Activated naive CD4-positive, alpha-beta T cell treated with anti-CD3 and anti-CD28 coated beads, Interleukin-2, amount 50 U/mL, for 16 hours (primary cell): ENCODE data around the gene FAM177A1.
"Not testable (repeated sequence)": the region's sequence is repeated elsewhere in the genome, so short reads cannot be mapped to it uniquely, and the experiment has no call there.

Source experiments
- DNase-seq: peaks from one replicate; pipeline ENCODE4 v3.0.0-alpha.2; 2020

Gene FAM177A1

GRCh38 chr14:35046048-35046750 lies at the start of gene FAM177A1:
FAM177A1 (plus strand) TSS chr14:35046272; CDS start chr14:35046464, 192 bp downstream.
- peak; percentile 97 for DNase-seq

DNA sequence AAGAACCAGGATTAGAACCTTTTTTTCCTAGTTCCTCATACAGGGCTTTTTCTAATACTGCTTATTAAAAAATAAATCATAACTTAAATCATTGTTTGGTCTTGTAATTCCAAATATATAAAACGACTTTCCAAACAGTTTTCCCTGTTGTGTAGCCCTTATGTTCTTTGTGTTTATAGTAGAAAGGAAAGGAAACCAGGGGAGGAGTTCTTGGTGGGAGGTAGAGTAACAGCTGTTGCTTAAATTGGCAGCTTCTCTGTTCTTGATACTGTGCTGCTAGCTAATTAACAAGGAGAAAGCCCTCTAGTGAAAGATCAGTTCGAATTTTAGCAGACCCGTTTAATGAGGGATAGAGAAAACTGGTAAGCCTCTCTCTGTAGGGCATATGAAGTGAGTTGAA lies 48.3 kb upstream of the FAM177A1 start:
- no peak for DNase-seq

DNA sequence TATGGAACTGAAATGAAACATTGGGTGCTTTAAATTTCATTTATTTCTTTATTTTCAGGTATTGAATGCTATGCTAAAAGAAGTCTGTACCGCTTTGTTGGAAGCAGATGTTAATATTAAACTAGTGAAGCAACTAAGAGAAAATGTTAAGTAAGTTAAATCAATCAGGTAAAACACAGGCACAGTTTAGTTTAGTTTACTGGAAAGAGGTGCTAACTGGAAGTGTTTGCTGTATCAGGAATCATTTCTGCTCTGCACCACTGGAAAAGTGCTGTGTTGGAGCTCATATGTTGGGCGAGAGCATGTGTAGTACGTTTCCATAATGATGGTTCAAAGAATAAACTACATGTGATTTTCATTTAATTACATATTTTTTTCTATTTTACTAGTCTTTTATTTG lies 46.6 kb upstream of the FAM177A1 start:
- no peak for DNase-seq

DNA sequence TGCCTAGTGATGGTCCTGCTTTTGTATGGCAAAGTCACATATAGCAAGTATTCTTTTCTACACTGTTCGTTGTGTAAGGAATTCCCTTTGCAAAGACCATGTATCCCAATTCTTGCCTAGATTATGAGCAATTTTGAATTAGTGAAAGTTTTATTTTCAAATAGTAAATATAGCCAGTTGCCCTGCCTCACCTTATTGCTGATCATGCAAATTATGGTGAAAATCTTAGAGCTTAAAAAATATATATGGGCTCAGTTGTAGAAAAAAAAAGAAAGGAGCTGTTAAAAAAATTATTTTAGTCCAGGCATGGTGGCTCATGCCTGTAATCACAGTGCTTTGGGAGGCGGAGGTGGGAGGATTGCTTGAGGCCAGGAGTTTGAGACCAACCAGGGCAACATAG lies 44.5 kb upstream of the FAM177A1 start:
- DNase-seq = no peak

GRCh38 chr14:35004839-35005238 lies 41.2 kb upstream of the FAM177A1 start:
- DNase-seq = no peak

- no peak for DNase-seq
These were observed 29.5 kb upstream of the FAM177A1 start for GRCh38 chr14:35016568-35016967.

- no peak for DNase-seq
These were observed 25.4 kb upstream of the FAM177A1 start for GRCh38 chr14:35020713-35021112.

DNA sequence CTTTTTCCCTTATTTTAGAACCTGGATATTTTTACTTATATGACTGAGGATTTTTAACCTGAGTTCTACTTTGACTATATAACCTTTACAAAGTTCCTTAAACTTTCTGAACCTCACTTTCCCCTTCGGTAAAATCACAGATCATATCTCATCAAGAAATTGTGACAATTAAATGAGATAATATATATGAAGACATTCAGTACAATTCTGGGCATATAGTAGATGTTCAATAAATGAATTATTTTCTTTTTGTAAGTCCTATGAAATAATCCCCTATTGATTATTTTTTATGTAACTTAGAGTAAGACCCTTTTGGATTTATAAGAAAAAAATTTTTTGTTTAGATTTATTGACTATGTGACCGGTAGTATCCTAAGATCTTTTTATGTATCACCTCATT lies 17.6 kb upstream of the FAM177A1 start:
- no peak for DNase-seq

- no peak for DNase-seq
These were observed 13.5 kb upstream of the FAM177A1 start for GRCh38 chr14:35032562-35032961.

GRCh38 chr14:35034440-35034833 lies 11.6 kb upstream of the FAM177A1 start:
- DNase-seq = no peak

- DNase-seq = not testable (repeated sequence)
These were observed 11.0 kb upstream of the FAM177A1 start for GRCh38 chr14:35034944-35035554.

- DNase-seq = not testable (repeated sequence)
These were observed 7.8 kb upstream of the FAM177A1 start for GRCh38 chr14:35038312-35038711.

DNA sequence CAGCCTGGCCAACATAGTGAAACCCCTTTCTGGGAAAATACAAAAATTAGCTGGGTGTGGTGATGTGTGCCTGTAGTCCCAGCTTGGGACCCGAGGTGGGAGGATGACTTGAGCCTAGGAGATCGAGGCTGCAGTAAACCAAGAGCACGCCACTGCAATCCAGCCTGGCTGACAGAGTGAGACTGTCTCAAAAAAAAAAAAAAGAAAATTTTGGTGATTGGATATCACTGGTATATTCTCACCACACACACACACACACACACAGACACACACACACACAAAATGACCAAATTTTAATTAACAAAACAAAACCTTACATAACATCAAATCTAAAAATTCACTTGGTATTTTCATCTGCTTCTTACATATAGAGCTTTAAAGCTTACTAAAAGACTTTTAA lies 3.4 kb upstream of the FAM177A1 start:
- DNase-seq = no peak

DNA sequence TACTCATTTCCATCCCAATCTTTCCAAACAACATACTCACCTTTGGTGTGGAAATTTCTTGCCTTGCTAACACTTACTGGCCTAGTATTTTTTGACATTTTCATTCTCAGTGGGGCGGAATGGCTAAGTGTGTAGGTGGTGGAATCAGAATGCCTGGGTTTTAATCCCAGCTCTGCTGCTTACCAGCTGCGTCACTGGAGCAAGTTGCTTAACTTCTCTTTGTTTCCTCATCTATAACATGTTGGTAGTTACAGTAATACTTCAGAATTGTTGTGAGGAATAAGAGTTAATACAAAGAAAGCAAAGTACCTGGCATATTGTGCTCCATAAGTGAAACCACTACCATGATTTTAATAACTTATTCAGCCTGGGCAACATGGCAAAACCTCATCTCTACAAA lies 3.0 kb upstream of the FAM177A1 start:
- DNase-seq = no peak

- DNase-seq = no peak
These were observed 904 bp upstream of the FAM177A1 start for GRCh38 chr14:35044939-35045797.

GRCh38 chr14:35045798-35046047 lies 349 bp upstream of the FAM177A1 start:
- DNase-seq = no peak

- DNase-seq = no peak
These were observed 872 bp downstream of the FAM177A1 start for GRCh38 chr14:35046751-35047536.

- no peak for DNase-seq
These were observed 2.0 kb downstream of the FAM177A1 start for GRCh38 chr14:35047976-35048513.

DNA sequence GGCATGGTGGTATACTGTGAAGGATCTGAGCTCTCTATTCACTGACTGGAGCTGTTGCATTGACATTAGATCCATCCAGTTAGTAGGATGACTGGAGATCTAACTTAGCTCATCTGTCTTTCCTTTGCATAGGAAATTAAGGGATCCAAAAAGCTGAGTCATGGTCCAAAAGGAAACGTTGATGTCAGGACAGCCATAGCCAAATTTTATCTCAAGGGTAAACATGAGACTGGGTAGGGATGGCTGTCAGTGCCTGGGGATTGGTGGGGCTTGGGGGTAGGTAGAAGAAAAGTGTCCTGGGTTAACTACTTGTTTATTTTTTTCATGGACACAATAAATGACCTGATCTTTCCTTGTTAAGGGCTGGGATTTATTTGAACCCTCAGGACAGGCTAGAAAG lies 4.6 kb downstream of the FAM177A1 start:
- no peak for DNase-seq

GRCh38 chr14:35051796-35052195 lies 5.7 kb downstream of the FAM177A1 start:
- DNase-seq = no peak

GRCh38 chr14:35052637-35053036 lies 6.6 kb downstream of the FAM177A1 start:
- DNase-seq = no peak

- DNase-seq = not testable (repeated sequence)
These were observed 15.2 kb downstream of the FAM177A1 start for GRCh38 chr14:35061113-35061791.
